SU-DHL-6 (cell line): ENCODE measurements around the gene SIK2.
"Not testable (repeated sequence)": the region's sequence is repeated elsewhere in the genome, so short reads cannot be mapped to it uniquely, and the experiment has no call there.

Source experiments
- CTCF ChIP-seq: fragments of 200-600 bp; sonication (generic); IDR thresholded peaks from one replicate; pipeline ENCODE4 v1.5.1; 2017; ENCODE audit warnings: antibody characterized with exemption, mild to moderate bottlenecking, low read length, moderate library complexity; ENCODE audit not compliant: insufficient read depth, poor library complexity, severe bottlenecking
- EZH2phosphoT487 ChIP-seq: fragments of 200-600 bp; sonication (generic), shearing (Covaris generic); conservative IDR thresholded peaks from 2 replicates; pipeline ENCODE4 v1.6.1; 2018; ENCODE audit warnings: mild to moderate bottlenecking, antibody characterized with exemption, low read length, moderate library complexity, mixed read lengths

GRCh38 chr11:111771205-111771604, 169.0 kb downstream of the SIK2 start:
- not testable (repeated sequence) for TF ChIP-seq CTCF, EZH2phosphoT487
